Left ventricle myocardium inferior (tissue), 1 donor: ENCODE results near the gene PCNT. TPM values are rescaled to one million over a fixed set of nuclear protein-coding genes. Genes with fewer than 3 reads are reported as not detected.

ENCODE experiments used
- DNase-seq: peaks from one replicate; pipeline ENCODE4 v3.0.0-alpha.2; 2020
- H3K27ac ChIP-seq: fragments of 200-600 bp; replicated peaks from 2 replicates; pipeline ENCODE4 v1.8.0; 2021
- H3K27me3 ChIP-seq: fragments of 200-600 bp; 2 replicates; pipeline ENCODE4 v1.8.0; 2021; ENCODE audit warnings: low read depth
- H3K36me3 ChIP-seq: fragments of 200-600 bp; 2 replicates; pipeline ENCODE4 v1.8.0; 2021
- H3K4me1 ChIP-seq: fragments of 200-600 bp; 2 replicates; pipeline ENCODE4 v1.8.0; 2021
- H3K4me3 ChIP-seq: fragments of 200-600 bp; 2 replicates; pipeline ENCODE4 v1.8.0; 2021; ENCODE audit warnings: mild to moderate bottlenecking, moderate library complexity
- H3K9me3 ChIP-seq: fragments of 200-600 bp; replicated peaks from 2 replicates; pipeline ENCODE4 v1.8.0; 2021
- CTCF ChIP-seq: fragments of 200-600 bp; IDR thresholded peaks from 2 replicates; pipeline ENCODE4 v1.8.0; 2021; ENCODE audit warnings: antibody characterized with exemption, mild to moderate bottlenecking, borderline replicate concordance
- intact Hi-C: fragments of 100-400 bp; cut with micrococcal nuclease; formaldehyde crosslinking; loops from one replicate; pipeline ENCODE4 v1.11.0; 2022
- total RNA-seq: library from RNA; stranded (reverse); fragmentation: NEBNext Ultra II Directional; extraction: Animal tissue kit (Norgen Biotek cat#: 25700); gene quantifications from one replicate; pipeline ENCODE4 v1.2.1, GENCODE V29; 2021
- donor health status: DM: no; HTN: yes; CAD: no; lungs with severe emphysema.

The PCNT gene
- total RNA-seq, 1 donor from 2014 or later = 36.3 TPM

GRCh38 chr21:46413365-46413696 is 89.4 kb downstream of the PCNT start:
- intact Hi-C loops = no loop called here
- no peak for DNase-seq
- peaks cover 80% of the 10 kb centered on the region for H3K36me3 ChIP-seq
- no peak overlapping the region for H3K27ac ChIP-seq
- H3K9me3 ChIP-seq = no peaks in the 10 kb centered on the region
- H3K4me3 ChIP-seq = no peak overlapping the region
- TF ChIP-seq CTCF = no peak
- no peaks in the 10 kb centered on the region for H3K4me1 ChIP-seq
- no peaks in the 10 kb centered on the region for H3K27me3 ChIP-seq

- intact Hi-C loops = no loop called here
- no peak for DNase-seq
- Histone ChIP-seq H3K27me3 (no peaks in the 10 kb centered on the region), H3K36me3 (peaks cover 83% of the 10 kb centered on the region), H3K4me1 (no peaks in the 10 kb centered on the region), H3K9me3 (no peaks in the 10 kb centered on the region), H3K27ac (no peak overlapping the region), H3K4me3 (no peak overlapping the region)
- TF ChIP-seq CTCF = no peak
These were observed 91.0 kb downstream of the PCNT start for GRCh38 chr21:46414965-46415275.

GRCh38 chr21:46416551-46416950 is 92.6 kb downstream of the PCNT start:
- no peak overlapping the region for H3K27ac ChIP-seq
- no peaks in the 10 kb centered on the region for H3K4me1 ChIP-seq
- H3K27me3 ChIP-seq = no peaks in the 10 kb centered on the region
- no peak for DNase-seq
- no peaks in the 10 kb centered on the region for H3K9me3 ChIP-seq
- no peak overlapping the region for H3K4me3 ChIP-seq
- TF ChIP-seq CTCF = no peak
- H3K36me3 ChIP-seq = peaks cover 85% of the 10 kb centered on the region
- intact Hi-C loops = no loop called here

- peaks cover 88% of the 10 kb centered on the region for H3K36me3 ChIP-seq
- TF ChIP-seq CTCF = no peak
- H3K27ac ChIP-seq = no peak overlapping the region
- no peak overlapping the region for H3K4me3 ChIP-seq
- intact Hi-C loops = no loop called here
- DNase-seq = no peak
- H3K9me3 ChIP-seq = no peaks in the 10 kb centered on the region
- H3K27me3 ChIP-seq = no peaks in the 10 kb centered on the region
- H3K4me1 ChIP-seq = no peaks in the 10 kb centered on the region
These were observed 94.5 kb downstream of the PCNT start for GRCh38 chr21:46418265-46418946.

- no peak for DNase-seq
- intact Hi-C loops = no loop called here
- H3K27me3 ChIP-seq = no peaks in the 10 kb centered on the region
- H3K4me3 ChIP-seq = no peak overlapping the region
- TF ChIP-seq CTCF = no peak
- peaks cover 86% of the 10 kb centered on the region for H3K36me3 ChIP-seq
- H3K27ac ChIP-seq = no peak overlapping the region
- H3K4me1 ChIP-seq = no peaks in the 10 kb centered on the region
- H3K9me3 ChIP-seq = no peaks in the 10 kb centered on the region
These were observed 96.6 kb downstream of the PCNT start for GRCh38 chr21:46420241-46421190.
